ENCODE results near the gene ARF1.

Gene ARF1

DNA sequence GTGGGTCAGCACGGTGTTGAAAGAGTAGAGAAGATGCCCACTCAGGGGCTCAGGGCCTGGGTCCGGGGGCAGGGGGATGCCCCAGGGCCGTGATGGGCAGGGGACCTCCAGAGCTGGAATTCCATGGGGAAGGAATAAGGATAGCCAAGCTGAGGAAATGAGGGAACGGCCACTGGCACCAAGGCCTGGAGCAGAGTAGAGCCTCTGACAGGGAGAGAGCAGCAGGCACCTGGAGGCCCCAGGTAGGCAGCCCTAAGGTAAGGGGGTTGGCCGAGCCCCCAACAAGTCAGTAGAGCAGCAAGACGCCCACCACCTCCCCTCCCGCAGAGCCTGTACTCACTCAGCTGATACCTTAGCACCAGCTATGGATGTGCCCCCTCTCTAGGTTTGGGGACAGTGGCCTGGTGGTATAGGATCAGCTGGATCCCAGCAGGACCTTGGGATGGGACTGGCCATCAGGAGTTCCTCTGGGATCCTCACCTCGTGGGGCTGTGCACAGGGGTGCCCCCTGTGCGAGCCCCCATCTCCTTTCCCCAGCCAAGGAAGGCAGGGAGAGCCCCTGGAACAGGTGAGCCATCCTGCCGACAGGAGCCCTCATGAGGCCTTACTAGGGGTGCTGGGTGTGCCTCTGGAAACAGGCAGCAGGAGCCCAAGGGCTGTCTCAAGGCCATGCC lies 21.0 kb upstream of the ARF1 start:
- TF ChIP-seq, protein P1, sequence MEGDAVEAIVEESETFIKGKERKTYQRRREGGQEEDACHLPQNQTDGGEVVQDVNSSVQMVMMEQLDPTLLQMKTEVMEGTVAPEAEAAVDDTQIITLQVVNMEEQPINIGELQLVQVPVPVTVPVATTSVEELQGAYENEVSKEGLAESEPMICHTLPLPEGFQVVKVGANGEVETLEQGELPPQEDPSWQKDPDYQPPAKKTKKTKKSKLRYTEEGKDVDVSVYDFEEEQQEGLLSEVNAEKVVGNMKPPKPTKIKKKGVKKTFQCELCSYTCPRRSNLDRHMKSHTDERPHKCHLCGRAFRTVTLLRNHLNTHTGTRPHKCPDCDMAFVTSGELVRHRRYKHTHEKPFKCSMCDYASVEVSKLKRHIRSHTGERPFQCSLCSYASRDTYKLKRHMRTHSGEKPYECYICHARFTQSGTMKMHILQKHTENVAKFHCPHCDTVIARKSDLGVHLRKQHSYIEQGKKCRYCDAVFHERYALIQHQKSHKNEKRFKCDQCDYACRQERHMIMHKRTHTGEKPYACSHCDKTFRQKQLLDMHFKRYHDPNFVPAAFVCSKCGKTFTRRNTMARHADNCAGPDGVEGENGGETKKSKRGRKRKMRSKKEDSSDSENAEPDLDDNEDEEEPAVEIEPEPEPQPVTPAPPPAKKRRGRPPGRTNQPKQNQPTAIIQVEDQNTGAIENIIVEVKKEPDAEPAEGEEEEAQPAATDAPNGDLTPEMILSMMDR (IDR thresholded peaks at IDR 0.05; ENCODE audit: low read length, missing control alignments) = no peak
- H3K4me3 ChIP-seq (replicated peaks; ENCODE audit: low read depth, low read length) = no peak overlapping the region
- no peak for DNase-seq (ENCODE audit: low read depth)

DNA sequence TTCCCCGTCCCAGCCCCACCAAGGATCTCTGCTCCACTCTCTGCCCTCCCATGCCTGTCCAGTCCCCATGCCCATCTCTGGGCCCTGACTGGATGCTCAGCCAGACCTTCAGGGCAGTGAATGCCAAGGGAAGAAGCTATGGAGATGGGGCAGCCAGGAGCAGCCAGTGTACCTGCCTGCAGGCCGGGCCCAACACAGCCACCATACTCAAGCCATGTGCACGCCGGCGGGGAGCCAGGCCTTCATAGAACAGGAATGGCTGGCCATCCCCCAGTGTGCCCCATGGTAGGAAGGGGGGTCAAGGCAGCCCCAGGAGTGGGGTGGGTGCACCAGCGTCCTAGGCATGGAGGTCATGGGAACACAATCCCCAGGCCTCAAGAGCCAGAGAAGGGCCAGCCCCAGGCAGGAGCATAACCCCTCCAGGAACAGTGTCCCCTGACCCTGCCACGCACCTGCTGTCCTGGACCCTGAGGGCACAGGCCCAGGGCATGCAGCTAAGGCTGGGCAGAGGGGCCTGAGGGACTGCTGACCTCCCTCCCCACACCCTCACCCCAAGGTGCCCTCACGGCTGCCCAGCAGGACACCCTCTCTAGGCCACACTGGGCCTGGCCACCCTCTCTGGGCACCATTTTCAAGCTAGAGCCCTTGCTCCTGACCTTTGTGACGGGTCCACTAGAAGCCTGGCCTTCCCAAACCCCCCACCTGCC lies 20.3 kb upstream of the ARF1 start:
- TF ChIP-seq, protein P1 (IDR thresholded peaks at IDR 0.05; ENCODE audit: low read length, missing control alignments) = no peak
- DNase-seq (ENCODE audit: low read depth) = no peak

DNA sequence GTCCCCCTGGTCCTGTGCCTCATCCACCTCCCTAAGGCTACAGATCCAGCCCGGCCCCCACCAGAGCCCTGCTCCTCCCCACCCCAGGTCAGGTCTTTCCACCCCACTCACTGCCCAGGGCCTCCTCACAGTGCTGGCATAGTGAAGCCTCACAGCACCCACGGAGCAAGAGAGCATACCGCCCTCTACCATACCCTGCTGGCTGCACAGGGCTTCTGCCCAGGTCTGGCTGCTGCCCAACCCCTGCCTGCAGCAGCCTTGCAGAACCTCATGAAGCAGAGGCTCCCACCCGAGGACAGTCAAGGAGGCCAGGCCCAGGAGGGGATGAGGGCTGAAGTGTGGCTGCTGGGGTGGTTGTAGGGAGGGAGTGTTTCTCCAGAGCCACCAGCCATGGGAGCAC lies 19.7 kb upstream of the ARF1 start:
- no peak overlapping the region for H3K4me3 ChIP-seq (replicated peaks; ENCODE audit: low read depth, low read length)
- TF ChIP-seq, protein P1 (IDR thresholded peaks at IDR 0.05; ENCODE audit: low read length, missing control alignments) = no peak
- no peak for DNase-seq (ENCODE audit: low read depth)

More for the DNA sequence above, 20.3 kb upstream of the ARF1 start:
- no peak overlapping the region for H3K4me3 ChIP-seq (replicated peaks; ENCODE audit: low read depth, low read length)

DNA sequence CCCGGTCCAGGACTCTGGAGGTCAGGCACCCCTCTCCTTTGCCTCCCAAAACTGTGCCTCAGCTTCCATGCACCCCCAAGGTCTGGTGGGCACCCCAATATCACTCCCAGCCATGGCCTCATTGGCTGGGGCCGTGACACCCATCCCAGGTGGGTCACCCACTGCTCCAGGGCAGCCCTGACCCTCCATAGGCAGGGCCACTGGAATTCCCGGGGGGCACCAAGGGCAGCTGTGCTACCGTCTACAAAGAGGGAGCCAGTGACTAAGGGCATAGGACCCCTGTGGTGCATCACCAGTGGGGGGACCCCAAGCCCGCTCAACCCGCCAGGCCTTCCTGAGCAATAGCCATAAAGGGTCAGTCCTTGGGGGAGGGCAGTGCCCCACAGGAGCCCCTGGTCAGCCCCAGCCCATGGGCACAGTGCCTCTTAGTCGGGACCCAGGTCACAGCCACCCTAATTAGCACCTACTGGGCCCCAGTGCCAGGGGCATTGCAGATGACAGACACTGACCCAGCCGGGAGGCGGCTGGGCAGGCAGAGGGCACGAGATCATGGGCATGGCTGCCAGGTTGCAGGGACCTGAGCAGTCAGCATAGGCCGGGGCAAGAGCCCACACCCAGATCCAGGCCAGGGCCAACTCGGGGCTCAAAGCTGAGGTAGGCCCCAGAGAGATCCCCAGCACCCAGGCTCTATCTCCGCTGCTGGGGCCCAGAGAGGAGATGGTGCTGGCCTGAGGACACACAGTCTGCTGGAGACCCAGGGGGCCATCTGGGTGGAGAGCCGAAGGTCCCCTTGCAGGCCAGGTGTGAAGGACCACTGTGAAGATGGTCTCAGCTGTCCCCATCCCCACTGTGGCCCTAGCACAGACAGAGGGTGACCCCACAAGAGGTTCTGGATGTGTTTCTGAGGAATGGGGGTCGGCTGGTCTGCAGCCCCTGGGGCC lies 19.0 kb upstream of the ARF1 start:
- no peak for DNase-seq (ENCODE audit: low read depth)
- TF ChIP-seq, protein P1 (IDR thresholded peaks at IDR 0.05; ENCODE audit: low read length, missing control alignments) = no peak
- no peak overlapping the region for H3K4me3 ChIP-seq (replicated peaks; ENCODE audit: low read depth, low read length)

DNA sequence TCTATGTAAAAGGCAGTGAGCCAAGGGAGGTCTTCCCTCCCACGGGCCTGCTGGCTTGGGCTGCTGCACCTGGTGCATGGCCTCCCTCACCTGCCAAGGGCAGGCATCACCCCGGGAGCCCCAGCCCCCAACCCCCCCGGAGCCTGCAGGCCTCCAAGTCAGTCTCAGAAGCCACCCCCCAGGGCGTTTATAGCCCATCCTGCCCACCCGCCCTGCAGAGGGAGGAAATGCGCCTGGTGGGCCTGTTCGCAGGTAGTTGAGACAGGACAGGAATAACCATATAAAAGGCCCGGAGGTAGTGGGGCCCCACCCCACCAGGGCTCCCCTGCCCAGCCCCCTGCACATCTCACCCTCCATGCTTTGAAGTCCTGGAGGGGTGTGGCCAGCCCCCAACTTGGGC lies 18.2 kb upstream of the ARF1 start:
- H3K4me3 ChIP-seq (replicated peaks; ENCODE audit: low read depth, low read length) = no peak overlapping the region
- TF ChIP-seq, protein P1 (IDR thresholded peaks at IDR 0.05; ENCODE audit: low read length, missing control alignments) = no peak
- DNase-seq (ENCODE audit: low read depth) = no peak

DNA sequence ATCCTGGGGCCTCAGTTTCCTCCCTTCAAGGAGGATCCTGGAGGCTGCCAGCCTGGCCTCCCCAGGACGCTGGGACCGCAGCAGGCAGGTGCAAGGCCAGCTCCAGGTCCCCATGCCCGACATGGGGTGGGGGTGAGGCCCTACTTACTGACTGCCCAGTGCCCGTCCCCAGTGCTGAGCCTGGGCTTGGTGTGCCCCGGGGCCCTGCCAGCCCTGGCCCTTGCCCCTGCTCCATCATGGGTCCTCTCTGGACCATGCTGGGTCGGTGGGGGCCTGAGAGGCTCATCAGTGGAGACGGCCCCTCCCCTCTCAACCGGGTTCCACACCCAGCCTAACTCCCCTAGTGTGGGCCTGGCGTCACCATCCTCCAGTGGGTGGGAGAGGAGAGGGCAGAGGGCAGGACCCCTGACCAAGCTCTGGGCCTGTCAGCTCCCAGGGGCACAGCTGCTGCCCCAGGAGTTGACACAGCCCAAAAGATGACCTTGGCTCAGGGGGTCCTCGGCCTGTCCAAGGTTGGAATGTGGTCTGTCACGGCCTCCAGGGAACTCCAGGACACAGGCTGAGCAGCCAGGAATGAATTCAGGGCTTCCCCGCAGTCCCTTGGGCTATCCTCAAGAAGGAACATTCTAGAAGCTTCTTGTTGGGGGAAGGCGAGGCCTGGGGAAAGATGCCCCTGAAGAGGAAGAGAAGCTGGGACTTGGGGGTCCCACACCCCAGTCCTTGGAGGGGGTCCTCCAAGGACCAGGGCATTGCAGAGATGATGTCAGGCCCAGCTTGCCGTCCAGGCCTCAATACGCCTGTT lies 17.6 kb upstream of the ARF1 start:
- TF ChIP-seq, protein P1 (IDR thresholded peaks at IDR 0.05; ENCODE audit: low read length, missing control alignments) = no peak
- DNase-seq (ENCODE audit: low read depth) = no peak
- H3K4me3 ChIP-seq (replicated peaks; ENCODE audit: low read depth, low read length) = no peak overlapping the region

Data from fibroblast of pulmonary artery (primary cell).